DMS79 (cell line): Measurements from ENCODE around the gene LSS.
"Not testable (repeated sequence)": the region's sequence is repeated elsewhere in the genome, so short reads cannot be mapped to it uniquely, and the experiment has no call there.

Experiments used
- DNase-seq: peaks from one replicate; lab custom pipeline; 2025; lab: John Stamatoyannopoulos, UW

Gene LSS

GRCh38 chr21:46185716-46186115 is 42.9 kb downstream of the LSS start:
- DNase-seq: no peak

- DNase-seq: peak; percentile 77
Observed at GRCh38 chr21:46184625-46185555, 43.7 kb downstream of the LSS start.

GRCh38 chr21:46183910-46184624 is 44.5 kb downstream of the LSS start, which contains the start of gene SPATC1L:
TSS of gene SPATC1L (minus strand) at chr21:46184459. CDS start at chr21:46182816, 1,643 bp downstream.
- peak; percentile 17 for DNase-seq

GRCh38 chr21:46183337-46183909 is 45.2 kb downstream of the LSS start:
- DNase-seq: not testable (repeated sequence)

- no peak for DNase-seq
Observed at GRCh38 chr21:46182548-46183336, 45.8 kb downstream of the LSS start.

GRCh38 chr21:46181953-46182547 is 46.5 kb downstream of the LSS start:
- DNase-seq: no peak

- DNase-seq: no peak
Observed at GRCh38 chr21:46181436-46181835, 47.1 kb downstream of the LSS start.

GRCh38 chr21:46180778-46181391 is 47.7 kb downstream of the LSS start:
- DNase-seq: no peak

GRCh38 chr21:46180079-46180722 is 48.4 kb downstream of the LSS start:
- DNase-seq: no peak

- no peak for DNase-seq
Observed at GRCh38 chr21:46179708-46180078, 48.9 kb downstream of the LSS start.

- DNase-seq: no peak
Observed at GRCh38 chr21:46178961-46179360, 49.6 kb downstream of the LSS start.

GRCh38 chr21:46176443-46177129 is 52.0 kb downstream of the LSS start:
- DNase-seq: not testable (repeated sequence)

GRCh38 chr21:46173573-46173972 is 55.0 kb downstream of the LSS start:
- no peak for DNase-seq

- DNase-seq: no peak
Observed at GRCh38 chr21:46172863-46173528, 55.6 kb downstream of the LSS start.

GRCh38 chr21:46171996-46172862 is 56.3 kb downstream of the LSS start:
- no peak for DNase-seq

GRCh38 chr21:46171585-46171984 is 57.0 kb downstream of the LSS start:
- DNase-seq: no peak

- not testable (repeated sequence) for DNase-seq
Observed at GRCh38 chr21:46170436-46171193, 58.0 kb downstream of the LSS start.
